ENCODE measurements around the gene COBL. TPM values are rescaled to one million over a fixed set of nuclear protein-coding genes. Genes with fewer than 3 reads are reported as not detected.

The COBL gene
- total and polyA plus RNA-seq, 2 of the 8 experiments (the other 6 are each of a cell fraction or from before 2014, with no cell fraction given) = 13.8 to 40.4 TPM

- H3K23ac ChIP-seq (ENCODE audit: insufficient read length) = no peak overlapping the region
- CTCF ChIA-PET (ENCODE audit: partially characterized antibody) = interaction anchor here (0.9 to 3.1 kb wide), 3 partner anchors 10 to 120 kb away, joined by 3 to 9 read pairs (median 4); no protein-coding TSS in a partner anchor
- WGBS, 2 experiments (ENCODE audit: extremely low coverage in 1 of 2, insufficient coverage in 1 of 2, insufficient read length in 1 of 2, insufficient replicate concordance in 2 of 2, low coverage in 1 of 2, low lambda C conversion rate in 2 of 2, missing lambda C conversion rate in 1 of 2) = 92% methylated on average over 20 of the region's 20 CpGs; no CpG with 5 or more reads in 1 of the 2 experiments
These were observed 294.6 kb downstream of the COBL start for GRCh38 chr7:51021906-51022570.

More at GRCh38 chr7:51021906-51022570, 294.6 kb downstream of the COBL start:
- Histone ChIP-seq H3K36me3 (ENCODE audit: control insufficient read depth in 2 of 4, insufficient read depth in 4 of 4, low read length in 3 of 4) (peaks cover 0 to 16% (median 6%) of the 10 kb centered on the region in 4 experiments; a peak in 4 of 8 replicates), H4K8ac (ENCODE audit: extremely low read depth, insufficient read depth, low read length) (no peak overlapping the region), H2AK5ac (ENCODE audit: low read depth, low read length) (no peak overlapping the region), H3K4me3 (ENCODE audit: extremely low read depth in 1 of 4, insufficient read depth in 2 of 4, low read depth in 3 of 4, low read length in 4 of 4) (no peak overlapping the region), H3K79me2 (ENCODE audit: control insufficient read depth in 1 of 2, insufficient read depth in 2 of 2, low read length in 2 of 2) (no peaks in the 10 kb centered on the region), H3K9me3 (ENCODE audit: insufficient read depth in 2 of 2, low read depth in 1 of 2, low read length in 1 of 2) (no peaks in the 10 kb centered on the region), H4K91ac (replicated peaks; ENCODE audit: insufficient read length, low read length) (no peak overlapping the region), H3K14ac (ENCODE audit: insufficient read length) (no peak overlapping the region), H3K79me1 (ENCODE audit: low read depth, low read length) (no peaks in the 10 kb centered on the region; the same call in 1 of the 2 replicates), H3K4me1 (replicated peaks in 1 of 4; ENCODE audit: control insufficient read depth in 3 of 4, insufficient read depth in 4 of 4, low read length in 3 of 4) (no peaks in the 10 kb centered on the region; a peak in 2 of 7 replicates), H3K56ac (replicated peaks; ENCODE audit: insufficient read length, low read depth, low read length) (no peak overlapping the region), H3K9ac (replicated peaks in 1 of 4; ENCODE audit: extremely low read depth in 1 of 4, low read depth in 3 of 4, low read length in 3 of 4) (no peak overlapping the region), H2BK20ac (ENCODE audit: low read length) (no peak overlapping the region), H2AFZ (ENCODE audit: low read length) (no peak overlapping the region), H2BK5ac (ENCODE audit: low read depth, low read length) (no peak overlapping the region), H4K20me1 (replicated peaks in 1 of 2; ENCODE audit: control insufficient read depth in 1 of 2, insufficient read depth in 2 of 2, low read length in 2 of 2) (no peaks in the 10 kb centered on the region), H4K5ac (ENCODE audit: insufficient read length, low read depth, low read length) (no peak overlapping the region), H3K27me3 (replicated peaks in 1 of 4; ENCODE audit: control insufficient read depth in 3 of 4, extremely low read depth in 1 of 4, insufficient read depth in 3 of 4, low read length in 3 of 4) (no peaks in the 10 kb centered on the region), H3K18ac (ENCODE audit: extremely low read depth, low read length) (no peak overlapping the region; the same call in 1 of the 2 replicates), H2BK15ac (ENCODE audit: low read length) (no peak overlapping the region), H2BK120ac (replicated peaks; ENCODE audit: low read depth, low read length) (no peak overlapping the region), H2BK12ac (ENCODE audit: low read depth, low read length) (no peak overlapping the region), H3K4ac (replicated peaks; ENCODE audit: insufficient read length, low read depth, low read length) (no peak overlapping the region), H3K23me2 (ENCODE audit: low read depth, low read length) (peaks cover 4% of the 10 kb centered on the region; the same call in 1 of the 2 replicates), H3K27ac (ENCODE audit: low read depth, low read length) (no peak overlapping the region), H3K4me2 (ENCODE audit: insufficient read depth in 1 of 2, low read depth in 2 of 2, low read length in 2 of 2) (no peak overlapping the region)
- TF ChIP-seq TEAD4 (IDR thresholded peaks at IDR 0.05; ENCODE audit: low read depth, low read length) (no peak), CBX5 (IDR thresholded peaks at IDR 0.05; ENCODE audit: low read depth, low read length) (no peak), ATF2 (IDR thresholded peaks at IDR 0.05; ENCODE audit: low read length) (no peak), POLR2AphosphoS5 (IDR thresholded peaks at IDR 0.05; ENCODE audit: low read depth, low read length) (no peak), HDAC6 (IDR thresholded peaks at IDR 0.05; ENCODE audit: low read depth, low read length) (no peak), SAP30 (IDR thresholded peaks at IDR 0.05; ENCODE audit: insufficient read depth, insufficient replicate concordance, low read length) (no peak), FOSL1 (IDR thresholded peaks at IDR 0.05; ENCODE audit: insufficient read depth, low read depth, low read length) (no peak), NRF1 (IDR thresholded peaks at IDR 0.05; ENCODE audit: low read depth, low read length) (no peak), ASH2L (IDR thresholded peaks at IDR 0.05; ENCODE audit: low read length) (no peak), ATF3 (IDR thresholded peaks at IDR 0.05; ENCODE audit: insufficient read depth, low read depth, low read length) (no peak)
- DNase-seq (ENCODE audit: low read depth in 1 of 2, low spot score in 2 of 2) (peak in 1 of 2 experiments; percentile 28), FAIRE-seq (no peak)
- POLR2A ChIA-PET (ENCODE audit: partially characterized antibody) = no interaction called here
